Activated naive CD8-positive, alpha-beta T cell treated with anti-CD3 and anti-CD28 coated beads for 36 hours (primary cell): Measurements from ENCODE around the gene MRAP. TPM values are rescaled to one million over a fixed set of nuclear protein-coding genes. Genes with fewer than 3 reads are reported as not detected.

Experiments used
- DNase-seq: peaks from one replicate; pipeline ENCODE4 v3.0.0; 2021
- H3K27ac Mint-ChIP-seq: one replicate; pipeline ENCODE4 v1.8.0; 2022; ENCODE audit warnings: mild to moderate bottlenecking, moderate library complexity, mixed read lengths
- H3K27me3 Mint-ChIP-seq: one replicate; pipeline ENCODE4 v1.8.0; 2022; ENCODE audit warnings: mild to moderate bottlenecking, mixed read lengths
- H3K36me3 Mint-ChIP-seq: one replicate; pipeline ENCODE4 v1.8.0; 2021; ENCODE audit warnings: mild to moderate bottlenecking, mixed read lengths
- H3K4me1 Mint-ChIP-seq: one replicate; pipeline ENCODE4 v1.8.0; 2021; ENCODE audit warnings: mixed read lengths
- H3K4me3 Mint-ChIP-seq: one replicate; pipeline ENCODE4 v1.8.0; 2022; ENCODE audit warnings: mild to moderate bottlenecking, moderate library complexity, mixed read lengths
- H3K9me3 Mint-ChIP-seq: one replicate; pipeline ENCODE4 v1.8.0; 2022; ENCODE audit warnings: mixed read lengths
- total RNA-seq, 2 experiments: library from RNA; stranded (reverse); gene quantifications; one replicate each; pipeline ENCODE4 v1.2.3, GENCODE V29; 2021

The MRAP gene
- total RNA-seq, 2 experiments from 2014 or later, result not detected

DNA sequence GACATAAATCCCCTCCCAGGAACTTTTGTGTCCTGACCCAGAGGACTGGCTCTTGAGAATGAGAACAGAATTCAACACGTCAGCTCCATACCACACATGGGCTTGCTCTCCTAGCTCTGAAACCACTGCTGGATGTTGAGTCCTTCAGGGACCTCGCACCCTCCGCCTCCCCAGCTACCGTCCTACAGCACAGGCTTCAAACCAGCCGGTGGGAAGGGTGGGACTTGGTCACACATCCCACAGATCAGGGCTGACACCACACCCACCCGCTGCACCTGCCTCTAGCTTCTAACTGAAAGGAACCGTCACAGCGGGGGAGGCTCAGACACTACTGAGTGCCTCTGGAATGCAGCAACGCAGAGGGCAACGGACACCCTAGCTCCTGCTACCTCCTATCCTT is 24.0 kb downstream of the MRAP start:
- Mint-ChIP-seq H3K27me3 (no peaks in the 10 kb centered on the region), H3K4me1 (peaks cover 4% of the 10 kb centered on the region), H3K4me3 (no peak overlapping the region), H3K36me3 (peaks cover 32% of the 10 kb centered on the region), H3K27ac (no peak overlapping the region), H3K9me3 (no peaks in the 10 kb centered on the region)
- no peak for DNase-seq

DNA sequence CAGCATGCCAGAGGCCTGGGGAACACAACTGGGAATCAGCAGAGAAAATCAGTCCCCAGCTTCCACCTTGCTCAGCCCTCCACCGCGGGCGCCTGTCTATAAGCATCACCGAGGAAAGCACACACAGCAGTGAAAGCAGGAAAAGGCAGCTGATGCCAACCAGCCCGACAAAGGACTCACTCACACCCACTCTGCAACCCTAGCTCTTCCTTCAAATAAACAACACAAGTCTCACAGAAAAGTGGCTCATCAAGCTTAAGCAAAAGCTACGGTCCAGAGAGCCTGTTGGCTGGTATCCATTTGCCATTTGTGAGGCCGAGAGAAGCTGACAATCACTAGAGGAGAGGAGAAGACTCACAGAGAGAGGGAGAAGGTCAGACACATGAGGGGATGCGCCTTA is 27.1 kb downstream of the MRAP start:
- no peak overlapping the region for H3K27ac Mint-ChIP-seq
- no peak for DNase-seq
- H3K9me3 Mint-ChIP-seq, result no peaks in the 10 kb centered on the region
- no peaks in the 10 kb centered on the region for H3K27me3 Mint-ChIP-seq
- peaks cover 58% of the 10 kb centered on the region for H3K36me3 Mint-ChIP-seq
- H3K4me1 Mint-ChIP-seq, result peaks cover 4% of the 10 kb centered on the region
- H3K4me3 Mint-ChIP-seq, result no peak overlapping the region

DNA sequence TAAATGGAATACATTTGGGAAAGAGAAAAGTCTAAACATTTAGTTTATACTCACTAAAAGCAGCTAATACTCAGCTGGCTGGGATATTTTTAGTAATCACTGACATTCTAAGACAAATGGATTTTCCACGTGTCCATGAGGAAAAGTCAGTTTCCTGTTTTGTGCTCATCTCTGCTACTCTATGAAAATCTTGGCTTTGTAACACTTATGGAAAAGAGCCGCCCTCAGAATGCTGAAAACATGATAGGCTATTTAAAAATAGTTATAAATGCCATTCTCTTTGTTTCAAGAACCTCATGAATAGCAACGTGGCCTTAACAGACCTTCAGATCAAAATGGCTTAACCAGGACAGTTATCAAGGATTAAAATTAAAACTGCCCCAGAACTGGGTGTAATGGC is 29.9 kb downstream of the MRAP start:
- DNase-seq, result no peak
- Mint-ChIP-seq H3K36me3 (peaks cover 76% of the 10 kb centered on the region), H3K4me3 (no peak overlapping the region), H3K4me1 (peaks cover 9% of the 10 kb centered on the region), H3K27me3 (no peaks in the 10 kb centered on the region), H3K27ac (no peak overlapping the region), H3K9me3 (no peaks in the 10 kb centered on the region)

DNA sequence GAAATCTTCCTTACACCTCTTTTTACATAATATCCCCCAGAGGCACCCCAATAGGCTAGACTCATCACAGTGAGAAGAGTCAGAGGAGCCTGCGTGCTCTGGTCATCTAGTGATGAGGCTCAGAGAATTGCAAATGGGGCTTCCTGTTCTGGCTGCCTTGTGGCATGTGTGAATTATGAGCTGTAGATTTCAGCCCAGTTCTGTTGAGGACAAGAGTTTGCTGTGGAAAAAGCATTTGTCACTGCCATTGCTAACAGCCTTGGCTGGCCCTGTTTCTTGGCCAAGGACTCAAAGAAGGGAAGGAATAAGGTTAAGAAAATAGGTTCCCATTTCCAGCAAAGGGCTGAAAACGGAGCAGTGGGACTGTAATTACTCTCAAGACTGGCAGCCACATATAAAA is 30.7 kb downstream of the MRAP start:
- peaks cover 76% of the 10 kb centered on the region for H3K36me3 Mint-ChIP-seq
- DNase-seq, result no peak
- peaks cover 9% of the 10 kb centered on the region for H3K4me1 Mint-ChIP-seq
- no peaks in the 10 kb centered on the region for H3K27me3 Mint-ChIP-seq
- H3K27ac Mint-ChIP-seq, result peak overlapping the region; percentile 13
- no peaks in the 10 kb centered on the region for H3K9me3 Mint-ChIP-seq
- no peak overlapping the region for H3K4me3 Mint-ChIP-seq

DNA sequence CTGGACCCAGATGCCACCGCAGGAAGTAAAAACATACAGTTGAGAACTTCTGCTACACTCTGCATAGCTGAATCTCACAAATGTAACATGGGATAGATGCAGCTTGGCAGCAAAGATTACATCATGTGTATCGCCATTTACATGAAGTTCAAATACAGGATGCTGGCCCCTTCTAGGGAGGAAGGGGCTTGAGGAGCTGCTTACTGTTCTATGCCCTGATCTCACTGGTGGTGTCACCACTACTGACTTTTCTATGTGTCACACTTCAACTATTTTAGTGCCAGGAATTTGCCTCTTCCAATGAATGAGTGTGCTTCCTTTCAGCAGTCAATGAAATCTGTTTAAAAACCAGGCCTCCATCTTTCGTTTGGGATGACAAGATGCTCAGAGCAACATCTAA is 31.1 kb downstream of the MRAP start:
- no peak for DNase-seq
- H3K27ac Mint-ChIP-seq, result no peak overlapping the region
- H3K27me3 Mint-ChIP-seq, result no peaks in the 10 kb centered on the region
- H3K9me3 Mint-ChIP-seq, result no peaks in the 10 kb centered on the region
- H3K4me3 Mint-ChIP-seq, result no peak overlapping the region
- H3K36me3 Mint-ChIP-seq, result peaks cover 73% of the 10 kb centered on the region
- H3K4me1 Mint-ChIP-seq, result peaks cover 9% of the 10 kb centered on the region

DNA sequence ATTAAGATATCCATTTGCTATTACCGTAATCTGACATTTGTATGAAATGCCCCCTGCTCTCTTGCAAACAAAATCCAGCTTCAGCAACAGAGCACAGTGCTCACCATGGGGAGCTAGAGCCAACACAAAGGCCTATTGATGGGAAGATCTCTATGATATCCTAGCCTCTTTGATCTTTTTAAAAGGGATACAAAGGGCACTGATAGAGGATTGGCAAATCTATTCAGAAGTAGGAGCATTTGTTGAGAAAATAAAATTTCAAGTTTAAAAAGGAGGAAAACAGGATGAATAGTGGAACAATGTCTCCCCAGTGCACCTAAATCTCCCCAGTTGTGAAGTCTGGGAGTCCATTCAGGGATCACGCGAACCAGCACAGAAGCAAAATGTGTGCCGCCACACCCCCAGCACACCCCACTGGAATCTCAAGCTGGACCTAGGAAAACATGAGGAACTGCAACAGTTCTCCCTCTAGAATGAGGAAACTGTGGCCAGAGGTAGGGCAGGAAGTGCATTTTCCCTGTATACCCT is 32.2 kb downstream of the MRAP start:
- no peaks in the 10 kb centered on the region for H3K9me3 Mint-ChIP-seq
- no peaks in the 10 kb centered on the region for H3K27me3 Mint-ChIP-seq
- peaks cover 9% of the 10 kb centered on the region for H3K4me1 Mint-ChIP-seq
- peaks cover 75% of the 10 kb centered on the region for H3K36me3 Mint-ChIP-seq
- no peak for DNase-seq
- no peak overlapping the region for H3K4me3 Mint-ChIP-seq
- H3K27ac Mint-ChIP-seq, result no peak overlapping the region

DNA sequence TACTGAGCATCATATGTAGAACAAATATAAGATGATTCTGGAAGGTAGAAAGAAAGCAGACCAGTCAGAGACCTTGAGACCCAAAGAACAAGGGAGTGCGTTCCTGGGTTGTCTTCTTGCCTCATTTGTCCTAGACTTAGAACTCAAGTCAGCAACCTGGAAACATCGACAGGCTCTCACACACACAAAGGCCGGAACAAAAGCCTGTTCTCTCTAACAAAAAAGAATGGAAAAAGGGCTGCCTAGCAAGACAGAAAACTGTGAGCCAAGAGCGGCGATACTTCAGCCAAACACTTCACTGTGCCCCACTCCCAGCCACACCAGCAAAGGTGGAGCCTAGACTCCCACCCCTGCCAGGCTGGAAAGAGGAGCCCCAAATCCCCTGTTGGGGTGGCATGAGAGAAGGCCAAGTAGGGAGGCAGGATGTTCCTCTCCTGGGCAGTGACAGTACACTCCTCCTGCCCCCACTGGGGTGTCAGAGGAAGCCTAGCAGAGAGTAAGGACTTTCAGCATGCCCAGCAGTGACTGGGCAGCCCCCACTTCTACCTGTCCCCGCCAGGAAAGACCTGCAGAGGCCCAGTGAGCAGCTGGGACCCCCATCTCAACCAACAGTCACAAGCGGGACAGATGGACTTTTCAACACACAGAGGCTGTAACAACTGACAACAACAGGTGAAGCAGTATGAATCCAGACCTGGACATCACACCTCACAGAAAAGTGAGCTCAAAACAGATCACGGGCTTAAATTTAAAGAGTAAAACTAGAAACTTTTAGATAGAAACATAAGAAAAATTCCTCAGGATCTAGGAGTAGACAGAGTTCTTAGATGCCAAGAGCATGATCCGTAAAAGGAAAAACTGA is 33.0 kb downstream of the MRAP start:
- Mint-ChIP-seq H3K9me3 (no peaks in the 10 kb centered on the region), H3K36me3 (peaks cover 77% of the 10 kb centered on the region), H3K27ac (no peak overlapping the region), H3K4me1 (peaks cover 7% of the 10 kb centered on the region), H3K27me3 (no peaks in the 10 kb centered on the region), H3K4me3 (no peak overlapping the region)
- no peak for DNase-seq

DNA sequence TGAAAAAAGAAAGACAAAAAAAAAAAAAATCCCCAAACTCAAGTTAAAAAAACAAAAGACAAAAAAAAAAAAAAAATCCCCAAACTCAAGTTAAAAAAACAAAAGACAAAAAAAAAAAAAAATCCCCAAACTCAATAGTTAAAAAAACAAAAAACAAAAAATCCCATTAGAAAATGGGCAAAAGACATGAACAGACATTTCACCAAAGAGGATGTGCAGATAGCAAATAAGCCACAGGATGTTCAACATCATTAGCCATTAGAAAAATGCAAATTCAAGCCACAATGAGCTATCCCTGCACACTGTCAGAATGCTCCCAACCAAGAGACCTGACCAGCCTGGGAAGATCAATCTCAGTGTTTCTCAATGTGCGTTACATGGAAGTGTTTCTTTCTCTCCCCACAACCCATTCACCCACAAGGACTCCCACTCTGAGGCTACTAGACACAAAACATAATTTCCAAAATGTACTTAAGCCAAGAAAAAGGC is 33.9 kb downstream of the MRAP start:
- Mint-ChIP-seq H3K27ac (no peak overlapping the region), H3K36me3 (peaks cover 77% of the 10 kb centered on the region), H3K4me3 (no peak overlapping the region), H3K27me3 (no peaks in the 10 kb centered on the region), H3K9me3 (no peaks in the 10 kb centered on the region), H3K4me1 (peaks cover 5% of the 10 kb centered on the region)
- DNase-seq, result no peak

DNA sequence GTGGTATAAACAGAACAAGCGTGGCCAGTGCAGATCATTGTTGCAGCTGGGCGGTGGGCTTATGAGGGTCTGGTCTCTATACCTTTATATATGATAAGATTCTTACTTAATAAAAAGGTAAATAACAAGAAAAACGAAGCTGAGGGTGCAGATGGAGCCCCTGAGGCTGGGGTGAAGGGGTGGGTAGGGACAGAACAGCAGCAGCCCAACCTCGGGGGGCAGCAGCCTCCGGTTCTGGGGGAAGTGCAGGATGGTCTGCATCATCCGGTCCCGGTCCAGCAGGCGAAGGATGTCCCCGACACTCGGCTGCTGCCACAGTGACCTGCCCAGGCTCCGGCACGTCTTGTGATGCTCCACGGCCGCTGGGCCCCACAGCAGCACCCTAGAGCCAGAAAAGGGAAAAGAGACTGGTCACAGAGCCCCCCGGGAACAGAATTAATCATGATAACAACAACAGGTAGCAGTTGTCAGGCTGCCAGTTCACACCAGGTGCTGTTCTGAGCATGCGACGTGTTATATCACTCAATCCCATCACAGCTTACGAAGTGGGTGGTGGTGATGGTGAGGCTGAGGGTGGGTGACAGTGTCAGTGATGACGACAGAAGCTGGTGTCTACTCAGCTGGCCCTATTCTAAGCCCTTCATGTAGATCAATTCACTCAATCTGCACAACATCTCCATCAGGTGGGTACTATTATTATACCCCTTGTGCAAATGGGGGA is 35.5 kb downstream of the MRAP start:
- Mint-ChIP-seq H3K4me1 (peaks cover 5% of the 10 kb centered on the region), H3K36me3 (peaks cover 74% of the 10 kb centered on the region), H3K27ac (no peak overlapping the region), H3K4me3 (no peak overlapping the region), H3K9me3 (no peaks in the 10 kb centered on the region), H3K27me3 (no peaks in the 10 kb centered on the region)
- DNase-seq, result no peak

DNA sequence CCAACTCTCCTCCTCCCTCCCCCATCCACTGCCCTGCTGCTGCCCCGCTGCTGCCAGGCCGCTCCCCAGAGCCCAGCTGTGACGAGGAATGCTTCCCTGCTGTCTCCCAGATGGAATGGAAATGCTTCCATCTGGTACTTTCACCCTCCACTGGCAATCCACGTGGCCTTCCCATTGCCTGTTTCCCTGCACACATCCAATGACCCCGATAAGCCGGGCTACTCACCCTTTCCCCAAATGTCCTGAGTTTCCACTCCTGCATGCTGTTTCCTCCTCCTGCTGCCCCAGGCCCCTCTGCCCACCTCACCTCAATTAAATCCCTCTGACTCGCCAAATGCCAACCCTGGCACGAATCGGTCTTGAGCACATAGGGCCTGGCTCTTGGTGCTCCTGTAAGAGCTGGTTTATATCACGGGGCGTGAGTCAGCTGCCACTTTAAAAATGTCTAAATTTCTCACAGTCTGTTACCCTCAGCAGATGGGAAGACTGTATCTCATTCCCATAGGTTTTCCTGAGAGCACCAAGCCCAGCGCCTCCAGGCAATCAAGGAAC is 36.4 kb downstream of the MRAP start:
- Mint-ChIP-seq H3K36me3 (peaks cover 67% of the 10 kb centered on the region), H3K4me3 (no peak overlapping the region), H3K9me3 (no peaks in the 10 kb centered on the region), H3K27me3 (no peaks in the 10 kb centered on the region), H3K4me1 (peaks cover 5% of the 10 kb centered on the region), H3K27ac (no peak overlapping the region)
- no peak for DNase-seq

DNA sequence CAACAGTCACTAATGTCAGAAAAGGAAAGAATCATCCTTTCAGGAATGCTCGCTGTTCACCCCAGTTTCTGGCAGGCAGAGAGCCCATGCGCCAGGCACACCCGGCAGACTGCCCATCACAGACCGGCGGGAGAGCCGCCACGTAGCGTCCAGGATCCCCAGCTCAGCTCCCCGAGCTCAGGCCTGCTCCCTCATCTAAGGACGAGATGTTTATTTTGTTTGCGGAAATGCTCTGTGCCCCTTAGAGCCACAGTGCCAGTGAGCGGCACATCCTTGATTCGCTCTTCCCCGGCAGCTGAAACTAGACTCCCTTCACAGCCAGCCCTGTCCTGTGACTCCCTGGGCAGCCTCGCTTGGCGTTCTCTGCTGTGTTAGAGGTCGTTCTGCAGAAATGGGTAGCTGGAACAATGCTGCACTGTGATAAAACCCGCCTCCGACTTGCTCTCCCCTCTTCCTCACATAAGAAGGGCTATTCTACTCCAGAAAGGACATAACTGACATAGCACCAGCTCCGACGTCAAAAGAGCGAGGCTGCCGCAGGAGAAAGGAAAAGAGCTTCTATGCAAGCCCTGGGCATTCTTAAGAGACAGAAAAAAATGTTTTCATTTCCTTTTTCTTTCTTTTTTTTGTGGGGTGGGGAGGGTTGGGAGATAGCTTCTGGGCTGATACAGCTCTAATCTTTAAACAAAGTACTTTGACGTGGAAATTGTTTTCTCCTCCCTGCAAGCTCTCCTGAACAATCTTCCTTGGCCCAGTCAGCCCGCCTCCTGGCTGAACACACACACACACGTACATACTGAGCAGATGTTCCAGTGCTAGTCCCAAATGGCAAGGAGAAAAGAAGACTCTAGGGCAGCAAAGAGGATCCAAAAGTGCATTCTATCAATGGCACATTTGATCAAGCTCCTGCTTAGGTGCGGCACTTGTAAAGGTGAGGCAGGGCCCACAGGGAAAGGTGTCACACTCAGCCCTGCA is 37.2 kb downstream of the MRAP start:
- H3K4me1 Mint-ChIP-seq, result peaks cover 5% of the 10 kb centered on the region
- no peak overlapping the region for H3K4me3 Mint-ChIP-seq
- H3K36me3 Mint-ChIP-seq, result peaks cover 63% of the 10 kb centered on the region
- no peaks in the 10 kb centered on the region for H3K27me3 Mint-ChIP-seq
- H3K27ac Mint-ChIP-seq, result no peak overlapping the region
- H3K9me3 Mint-ChIP-seq, result no peaks in the 10 kb centered on the region
- no peak for DNase-seq

DNA sequence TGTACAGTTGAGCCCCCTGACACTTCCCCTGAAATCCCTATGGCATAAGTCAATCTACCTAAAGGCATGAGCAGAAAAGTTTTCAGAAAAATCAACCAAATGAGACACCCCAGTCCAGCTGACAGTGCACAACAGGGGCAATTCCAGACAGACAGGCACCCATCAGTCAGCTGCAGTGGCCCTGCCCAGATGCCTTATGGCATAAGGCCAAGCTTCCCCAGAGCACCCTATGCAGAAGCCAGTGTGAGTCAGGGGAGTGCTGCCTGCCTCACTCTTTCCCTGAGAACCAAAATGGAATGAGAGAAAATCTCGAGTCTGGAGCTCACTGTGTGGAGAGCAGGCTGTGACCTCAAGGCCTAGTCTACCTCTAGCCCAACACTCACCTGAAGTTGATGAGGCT is 38.1 kb downstream of the MRAP start:
- Mint-ChIP-seq H3K4me1 (peaks cover 5% of the 10 kb centered on the region), H3K4me3 (no peak overlapping the region), H3K27me3 (no peaks in the 10 kb centered on the region), H3K36me3 (peaks cover 57% of the 10 kb centered on the region), H3K9me3 (no peaks in the 10 kb centered on the region), H3K27ac (no peak overlapping the region)
- DNase-seq, result no peak

DNA sequence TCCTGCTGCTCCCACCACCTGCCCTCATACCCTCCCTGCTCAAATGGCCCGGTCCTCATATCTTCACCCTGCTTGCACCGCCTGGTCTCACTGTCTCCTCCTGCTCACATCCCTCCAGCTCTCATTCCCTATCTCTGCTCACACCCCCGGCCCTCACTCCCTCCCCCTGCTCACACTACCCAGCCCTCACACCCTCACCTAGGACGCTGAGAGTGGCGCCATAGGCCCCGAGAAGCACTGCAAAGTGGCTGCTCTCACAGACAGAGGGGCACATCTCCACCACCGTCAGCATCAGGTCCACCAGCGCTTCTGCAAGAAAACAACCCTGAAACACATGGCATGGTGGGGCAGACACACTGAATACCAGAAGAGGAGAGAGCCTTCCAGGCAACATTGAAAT is 38.6 kb downstream of the MRAP start:
- Mint-ChIP-seq H3K36me3 (peaks cover 56% of the 10 kb centered on the region), H3K27ac (no peak overlapping the region), H3K9me3 (no peaks in the 10 kb centered on the region), H3K4me3 (no peak overlapping the region), H3K4me1 (peaks cover 5% of the 10 kb centered on the region), H3K27me3 (no peaks in the 10 kb centered on the region)
- no peak for DNase-seq

DNA sequence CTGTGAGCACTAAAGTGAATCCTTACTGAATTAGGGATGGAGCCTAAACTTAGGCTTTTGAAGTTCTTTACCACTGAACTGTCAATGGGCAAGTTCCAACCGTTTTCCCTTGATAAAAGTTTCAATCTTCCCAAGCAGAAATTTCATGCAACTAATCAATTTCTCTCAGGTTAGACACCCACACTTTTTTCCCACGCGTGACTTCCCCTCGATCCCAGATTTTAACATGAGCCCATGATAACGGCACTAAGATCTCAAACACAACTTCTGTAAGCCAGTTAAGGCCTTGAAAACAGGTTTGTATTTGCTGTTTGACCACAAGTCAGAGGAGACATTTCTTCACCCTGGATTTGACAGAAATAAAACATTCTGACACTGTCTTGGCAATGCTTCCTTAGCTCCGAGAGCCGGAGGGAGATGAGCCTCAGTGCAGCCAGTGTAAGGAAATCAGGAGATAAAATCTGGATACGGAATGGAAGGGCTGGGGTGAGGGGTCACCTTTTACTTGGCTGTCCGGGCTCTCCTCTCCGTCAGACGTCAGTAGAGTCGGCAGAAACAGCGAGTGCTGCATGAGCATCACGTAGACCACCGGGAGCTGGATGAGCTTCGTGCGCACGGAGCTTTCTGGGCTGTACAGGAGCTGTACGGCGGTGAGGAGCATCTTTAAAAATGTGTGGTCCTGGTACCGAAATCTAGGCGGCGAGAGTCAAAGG is 39.7 kb downstream of the MRAP start:
- no peak for DNase-seq
- Mint-ChIP-seq H3K4me1 (peaks cover 3% of the 10 kb centered on the region), H3K27ac (no peak overlapping the region), H3K36me3 (peaks cover 48% of the 10 kb centered on the region), H3K27me3 (no peaks in the 10 kb centered on the region), H3K4me3 (no peak overlapping the region), H3K9me3 (no peaks in the 10 kb centered on the region)
